Parathyroid adenoma (tissue), 2 donors: ENCODE data around the gene MORN3.

Experiments used
- H2AFZ ChIP-seq: fragments of 300-600 bp; sonication (generic); one replicate; pipeline ENCODE4 v1.7.0; 2017; ENCODE audit warnings: antibody characterized with exemption, mild to moderate bottlenecking
- H3K27ac ChIP-seq: fragments of 300-600 bp; sonication (generic); one replicate; pipeline ENCODE4 v1.7.0; 2017
- H3K27me3 ChIP-seq: fragments of 300-600 bp; sonication (generic); one replicate; pipeline ENCODE4 v1.7.0; 2017; ENCODE audit warnings: low read length; ENCODE audit not compliant: control insufficient read depth, insufficient read depth
- H3K36me3 ChIP-seq: fragments of 300-600 bp; sonication (generic); one replicate; pipeline ENCODE4 v1.7.0; 2017; ENCODE audit warnings: low read length; ENCODE audit not compliant: control insufficient read depth, insufficient read depth
- H3K4me1 ChIP-seq: fragments of 300-600 bp; sonication (generic); one replicate; pipeline ENCODE4 v1.7.0; 2017; ENCODE audit warnings: control low read depth
- H3K4me2 ChIP-seq: fragments of 300-600 bp; sonication (generic); one replicate; pipeline ENCODE4 v1.7.0; 2017; ENCODE audit warnings: low read length
- H3K4me3 ChIP-seq: fragments of 300-600 bp; sonication (generic); one replicate; pipeline ENCODE4 v1.7.0; 2017; ENCODE audit warnings: low read depth, low read length
- H3K79me2 ChIP-seq: fragments of 300-600 bp; sonication (generic); one replicate; pipeline ENCODE4 v1.7.0; 2017; ENCODE audit warnings: control low read depth
- H3K9ac ChIP-seq: fragments of 300-600 bp; sonication (generic); one replicate; pipeline ENCODE4 v1.7.0; 2017; ENCODE audit warnings: mild to moderate bottlenecking
- H3K9me3 ChIP-seq: fragments of 300-600 bp; sonication (generic); one replicate; pipeline ENCODE4 v1.7.0; 2017; ENCODE audit warnings: low read length; ENCODE audit not compliant: control insufficient read depth
- TF ChIP-seq, protein P1 (sequence below): fragments of 300-600 bp; sonication (generic); IDR thresholded peaks from one replicate; pipeline ENCODE4 v1.7.0; 2017; ENCODE audit warnings: antibody characterized with exemption, mild to moderate bottlenecking
- donor health status: primary hyperparathyroidism.

MORN3 gene

DNA sequence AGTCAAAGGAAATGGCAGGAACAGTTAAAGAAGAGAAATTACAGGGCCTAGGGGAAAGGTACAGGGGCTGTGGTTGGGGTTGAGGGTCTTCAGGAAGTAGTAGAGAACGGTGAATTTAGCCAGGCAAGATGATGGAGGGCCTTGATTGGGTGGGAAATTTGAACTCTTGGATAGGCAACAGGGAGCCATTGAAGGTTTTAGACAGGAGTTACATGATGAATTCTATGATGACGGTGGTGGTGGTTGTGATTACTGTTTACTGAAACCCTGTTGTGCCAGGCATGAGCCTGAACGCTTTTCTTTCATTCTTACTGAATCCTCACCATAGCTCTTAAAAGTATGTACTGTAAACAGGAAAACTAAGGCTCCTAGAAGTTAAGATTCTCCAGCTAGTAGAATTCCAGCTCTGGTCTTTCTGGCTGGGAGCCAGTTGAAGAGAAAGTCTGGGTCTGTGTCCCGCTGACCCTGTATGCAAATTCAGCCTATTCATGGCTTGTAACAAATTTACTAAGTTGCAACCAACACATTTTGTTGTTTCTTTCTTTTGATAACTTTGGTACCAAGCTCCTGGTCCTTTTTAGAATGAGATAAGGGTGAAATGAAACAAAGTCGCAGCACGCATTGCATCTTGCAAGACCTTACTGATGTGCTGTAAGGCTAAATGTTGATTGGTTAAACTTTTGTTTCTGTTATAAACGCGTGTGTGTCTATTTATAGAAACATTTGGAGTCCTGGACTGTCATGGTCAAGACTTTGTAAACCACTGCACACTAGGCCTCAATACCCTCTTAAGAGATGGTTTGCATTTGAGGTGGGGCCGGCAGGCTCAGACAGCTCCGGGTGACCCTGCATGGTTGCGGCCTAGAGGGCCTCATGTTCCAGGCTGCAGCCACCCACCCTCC, 37.1 kb downstream of the MORN3 start:
- H3K4me3 ChIP-seq: no peak overlapping the region
- H3K9me3 ChIP-seq: no peaks in the 10 kb centered on the region
- H3K9ac ChIP-seq: no peak overlapping the region
- no peaks in the 10 kb centered on the region for H3K36me3 ChIP-seq
- no peak overlapping the region for H2AFZ ChIP-seq
- peak overlapping the region; percentile 23 for H3K4me2 ChIP-seq
- H3K79me2 ChIP-seq: peaks cover 49% of the 10 kb centered on the region
- peaks cover 42% of the 10 kb centered on the region for H3K4me1 ChIP-seq
- peak overlapping the region; percentile 82 for H3K27ac ChIP-seq
- H3K27me3 ChIP-seq: no peaks in the 10 kb centered on the region
- TF ChIP-seq, protein P1, sequence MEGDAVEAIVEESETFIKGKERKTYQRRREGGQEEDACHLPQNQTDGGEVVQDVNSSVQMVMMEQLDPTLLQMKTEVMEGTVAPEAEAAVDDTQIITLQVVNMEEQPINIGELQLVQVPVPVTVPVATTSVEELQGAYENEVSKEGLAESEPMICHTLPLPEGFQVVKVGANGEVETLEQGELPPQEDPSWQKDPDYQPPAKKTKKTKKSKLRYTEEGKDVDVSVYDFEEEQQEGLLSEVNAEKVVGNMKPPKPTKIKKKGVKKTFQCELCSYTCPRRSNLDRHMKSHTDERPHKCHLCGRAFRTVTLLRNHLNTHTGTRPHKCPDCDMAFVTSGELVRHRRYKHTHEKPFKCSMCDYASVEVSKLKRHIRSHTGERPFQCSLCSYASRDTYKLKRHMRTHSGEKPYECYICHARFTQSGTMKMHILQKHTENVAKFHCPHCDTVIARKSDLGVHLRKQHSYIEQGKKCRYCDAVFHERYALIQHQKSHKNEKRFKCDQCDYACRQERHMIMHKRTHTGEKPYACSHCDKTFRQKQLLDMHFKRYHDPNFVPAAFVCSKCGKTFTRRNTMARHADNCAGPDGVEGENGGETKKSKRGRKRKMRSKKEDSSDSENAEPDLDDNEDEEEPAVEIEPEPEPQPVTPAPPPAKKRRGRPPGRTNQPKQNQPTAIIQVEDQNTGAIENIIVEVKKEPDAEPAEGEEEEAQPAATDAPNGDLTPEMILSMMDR: no peak

DNA sequence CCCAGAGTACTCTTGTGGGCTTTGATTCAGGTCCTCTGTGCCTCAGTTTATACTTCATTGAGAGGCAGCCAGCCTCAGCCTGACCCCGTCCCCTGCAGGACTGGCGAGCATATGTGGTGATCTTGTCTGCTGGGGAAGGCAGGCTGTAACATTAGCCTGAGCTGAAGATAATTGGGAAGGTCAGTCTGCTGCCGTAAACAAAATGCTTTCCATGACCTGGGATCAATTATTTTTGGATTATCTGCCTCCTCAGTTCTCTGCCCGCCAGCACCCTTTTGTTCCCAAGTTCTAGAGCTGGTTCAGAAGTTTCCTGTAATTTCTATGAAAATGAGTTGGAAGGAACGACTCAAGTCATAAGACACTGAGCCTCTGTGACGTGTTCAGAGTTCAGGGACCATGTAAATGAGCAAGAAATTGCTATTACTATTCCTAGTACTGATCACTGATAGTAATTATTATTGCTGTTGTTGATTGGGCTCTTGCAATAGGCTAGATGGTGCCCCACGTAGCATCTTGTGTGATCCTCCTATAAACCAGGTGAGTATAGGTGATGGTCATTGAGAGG, 38.6 kb downstream of the MORN3 start:
- no peak overlapping the region for H3K4me2 ChIP-seq
- no peaks in the 10 kb centered on the region for H3K9me3 ChIP-seq
- TF ChIP-seq, protein P1: no peak
- no peaks in the 10 kb centered on the region for H3K36me3 ChIP-seq
- H3K4me1 ChIP-seq: peaks cover 31% of the 10 kb centered on the region
- H3K9ac ChIP-seq: no peak overlapping the region
- no peaks in the 10 kb centered on the region for H3K27me3 ChIP-seq
- H3K79me2 ChIP-seq: peaks cover 49% of the 10 kb centered on the region
- H2AFZ ChIP-seq: no peak overlapping the region
- H3K27ac ChIP-seq: peak overlapping the region; percentile 58
- no peak overlapping the region for H3K4me3 ChIP-seq

DNA sequence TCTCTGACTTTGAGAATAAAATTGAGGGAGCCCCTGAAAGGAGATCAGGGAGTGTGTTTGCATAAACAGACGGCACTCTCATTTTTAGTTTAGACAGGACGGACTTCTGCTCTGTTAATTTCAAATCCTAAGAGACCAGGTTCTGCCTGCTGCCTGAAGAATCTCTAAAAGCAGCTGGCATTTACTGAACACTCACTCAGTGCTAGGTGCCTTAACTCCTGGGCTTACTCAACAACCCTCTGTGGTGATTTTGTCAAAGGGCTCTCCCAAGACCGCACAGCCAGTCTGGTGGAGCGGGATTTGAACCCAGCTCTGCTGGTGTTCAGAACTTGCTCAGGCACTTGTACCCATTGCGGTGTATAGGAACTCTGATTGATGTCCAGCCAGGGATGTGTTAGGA, 40.9 kb downstream of the MORN3 start:
- H3K36me3 ChIP-seq: no peaks in the 10 kb centered on the region
- peak overlapping the region; percentile 93 for H3K27ac ChIP-seq
- peak overlapping the region; percentile 86 for H3K4me2 ChIP-seq
- TF ChIP-seq, protein P1: no peak
- no peaks in the 10 kb centered on the region for H3K9me3 ChIP-seq
- no peak overlapping the region for H3K9ac ChIP-seq
- H3K27me3 ChIP-seq: no peaks in the 10 kb centered on the region
- H3K79me2 ChIP-seq: peaks cover 49% of the 10 kb centered on the region
- no peak overlapping the region for H2AFZ ChIP-seq
- H3K4me3 ChIP-seq: peak overlapping the region; percentile 26
- peaks cover 38% of the 10 kb centered on the region for H3K4me1 ChIP-seq

DNA sequence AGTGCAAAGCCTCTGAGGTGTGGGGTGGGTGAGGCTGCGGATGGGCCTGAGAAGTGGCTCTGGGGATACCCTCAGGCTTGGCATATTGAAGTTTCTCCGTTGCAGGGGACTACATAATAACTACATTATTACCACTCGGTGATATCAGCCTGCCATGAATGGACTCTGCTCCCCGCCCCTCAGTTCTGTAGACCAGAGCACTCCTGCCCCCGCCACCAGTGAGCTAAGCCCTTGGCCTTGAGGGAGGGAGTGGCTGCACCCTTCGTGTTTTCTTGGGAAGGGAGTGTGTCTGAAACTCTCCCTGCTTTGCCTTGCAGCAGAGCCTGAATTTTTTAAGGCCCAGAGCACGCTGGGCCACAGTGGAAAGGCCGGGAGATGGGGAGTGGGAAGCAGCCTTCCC, 41.4 kb downstream of the MORN3 start:
- Histone ChIP-seq H3K79me2 (peaks cover 47% of the 10 kb centered on the region), H3K4me2 (peak overlapping the region; percentile 86), H3K36me3 (no peaks in the 10 kb centered on the region), H3K4me3 (peak overlapping the region; percentile 26), H3K27me3 (no peaks in the 10 kb centered on the region), H3K9me3 (no peaks in the 10 kb centered on the region), H3K4me1 (peaks cover 35% of the 10 kb centered on the region), H2AFZ (no peak overlapping the region), H3K9ac (no peak overlapping the region), H3K27ac (peak overlapping the region; percentile 93)
- TF ChIP-seq, protein P1: no peak
